GM12801 (cell line): ENCODE data around the gene PNKD.

Source experiments
- TF ChIP-seq, protein P1 (sequence below): IDR thresholded peaks from one replicate; pipeline ENCODE4 v1.5.1; 2011; ENCODE audit warnings: control low read depth; ENCODE audit not compliant: insufficient read length; ENCODE audit errors: extremely low read depth

PNKD gene

DNA sequence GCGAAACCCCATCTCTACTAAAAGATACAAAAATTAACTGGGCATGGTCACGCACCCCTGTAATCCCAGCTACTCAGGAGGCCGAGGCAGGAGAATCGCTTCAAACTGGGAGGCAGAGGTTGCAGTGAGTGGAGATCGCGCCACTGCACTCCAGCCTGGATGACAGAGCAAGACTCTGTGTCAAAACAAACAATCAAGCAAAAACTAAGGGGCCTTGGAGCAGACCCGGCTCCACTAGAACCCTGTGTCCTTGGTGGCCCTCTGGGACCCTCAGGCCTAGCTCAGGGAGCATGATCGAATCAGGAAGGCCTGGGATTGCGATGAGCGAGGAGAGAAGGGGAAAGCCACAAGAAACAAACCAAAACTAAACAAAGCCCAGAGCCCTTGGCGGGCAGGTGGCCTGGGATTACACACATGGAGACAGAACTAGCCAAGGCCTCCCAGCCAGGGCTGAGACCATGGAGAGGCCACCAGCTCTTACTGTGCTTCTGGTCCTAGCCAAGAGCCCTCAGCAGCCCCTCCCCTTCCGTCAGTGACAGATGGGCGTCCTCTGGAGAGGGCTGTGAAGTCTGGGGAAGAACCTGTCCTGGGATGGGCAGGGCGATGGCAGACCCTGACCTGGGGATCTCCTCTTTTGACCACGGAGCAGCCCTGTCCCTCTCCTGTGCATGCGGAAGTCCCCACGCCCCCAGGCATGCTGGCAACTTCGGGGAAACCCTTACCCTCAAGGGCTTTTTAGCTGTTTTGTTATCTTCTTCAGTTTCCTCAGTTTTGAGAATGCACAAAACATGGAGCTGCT lies 58.9 kb downstream of the PNKD start:
- TF ChIP-seq, protein P1, sequence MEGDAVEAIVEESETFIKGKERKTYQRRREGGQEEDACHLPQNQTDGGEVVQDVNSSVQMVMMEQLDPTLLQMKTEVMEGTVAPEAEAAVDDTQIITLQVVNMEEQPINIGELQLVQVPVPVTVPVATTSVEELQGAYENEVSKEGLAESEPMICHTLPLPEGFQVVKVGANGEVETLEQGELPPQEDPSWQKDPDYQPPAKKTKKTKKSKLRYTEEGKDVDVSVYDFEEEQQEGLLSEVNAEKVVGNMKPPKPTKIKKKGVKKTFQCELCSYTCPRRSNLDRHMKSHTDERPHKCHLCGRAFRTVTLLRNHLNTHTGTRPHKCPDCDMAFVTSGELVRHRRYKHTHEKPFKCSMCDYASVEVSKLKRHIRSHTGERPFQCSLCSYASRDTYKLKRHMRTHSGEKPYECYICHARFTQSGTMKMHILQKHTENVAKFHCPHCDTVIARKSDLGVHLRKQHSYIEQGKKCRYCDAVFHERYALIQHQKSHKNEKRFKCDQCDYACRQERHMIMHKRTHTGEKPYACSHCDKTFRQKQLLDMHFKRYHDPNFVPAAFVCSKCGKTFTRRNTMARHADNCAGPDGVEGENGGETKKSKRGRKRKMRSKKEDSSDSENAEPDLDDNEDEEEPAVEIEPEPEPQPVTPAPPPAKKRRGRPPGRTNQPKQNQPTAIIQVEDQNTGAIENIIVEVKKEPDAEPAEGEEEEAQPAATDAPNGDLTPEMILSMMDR, result no peak

DNA sequence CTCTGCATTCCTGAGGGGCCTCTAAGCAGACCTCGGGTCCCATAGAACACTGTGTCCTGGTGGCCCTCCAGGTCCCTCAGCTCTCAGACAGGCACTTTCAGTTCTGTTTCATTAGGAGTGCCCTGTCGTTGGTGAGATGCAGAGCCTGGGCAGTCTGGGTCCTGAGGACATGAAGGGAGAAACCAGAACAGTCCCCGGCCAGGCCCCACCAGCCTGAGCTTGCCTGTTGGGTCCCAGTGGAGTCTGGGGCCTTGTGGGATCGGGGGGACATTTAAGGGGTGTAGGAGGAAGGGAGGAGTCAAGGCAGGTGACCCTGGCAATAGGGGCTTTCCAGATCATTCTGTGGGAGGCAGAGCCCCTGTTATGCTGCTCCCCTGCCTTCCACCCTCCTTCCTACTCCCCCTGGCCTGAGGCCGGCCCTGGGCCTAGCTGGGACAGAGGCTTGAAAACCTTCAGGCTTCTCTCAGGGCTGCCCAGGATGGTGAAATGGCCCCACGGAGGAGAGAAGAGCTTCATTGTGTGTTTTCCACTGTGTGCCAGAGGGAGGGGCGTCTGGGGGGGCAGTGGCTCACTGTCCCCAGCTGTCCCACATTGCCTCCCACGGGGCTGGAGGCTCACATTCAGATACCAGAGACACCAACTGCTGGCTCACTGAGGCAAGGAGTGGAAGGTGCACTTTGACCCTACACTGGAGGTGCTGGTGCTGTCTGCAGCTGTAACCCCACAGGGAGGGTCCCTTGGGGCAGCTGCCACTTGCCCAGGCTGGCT lies 59.7 kb downstream of the PNKD start:
- TF ChIP-seq, protein P1, result no peak

- TF ChIP-seq, protein P1, result no peak
Measured at GRCh38 chr2:218331745-218332144, 61.4 kb downstream of the PNKD start.

DNA sequence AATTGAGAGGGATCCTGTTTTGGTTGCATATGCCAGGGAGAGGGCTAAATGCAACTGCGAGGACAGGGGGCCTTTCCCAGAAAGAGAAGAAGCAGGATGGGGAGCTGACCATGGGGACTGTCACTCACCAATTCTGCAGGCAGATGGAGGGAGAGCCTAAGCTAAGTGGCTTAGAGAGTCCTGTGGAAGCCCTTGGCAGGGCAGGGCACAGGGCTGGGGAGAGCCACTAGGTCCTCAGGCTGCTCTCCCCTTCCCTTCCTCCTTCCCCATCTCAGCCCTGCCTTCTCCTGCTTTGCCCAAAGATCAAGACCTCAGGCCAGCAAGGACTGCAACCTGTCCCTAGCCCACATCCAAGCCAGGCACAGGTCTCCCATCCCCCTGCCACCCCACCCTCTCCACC lies 62.0 kb downstream of the PNKD start:
- TF ChIP-seq, protein P1, result no peak

GRCh38 chr2:218332920-218333645 lies 62.8 kb downstream of the PNKD start:
- TF ChIP-seq, protein P1, result no peak

DNA sequence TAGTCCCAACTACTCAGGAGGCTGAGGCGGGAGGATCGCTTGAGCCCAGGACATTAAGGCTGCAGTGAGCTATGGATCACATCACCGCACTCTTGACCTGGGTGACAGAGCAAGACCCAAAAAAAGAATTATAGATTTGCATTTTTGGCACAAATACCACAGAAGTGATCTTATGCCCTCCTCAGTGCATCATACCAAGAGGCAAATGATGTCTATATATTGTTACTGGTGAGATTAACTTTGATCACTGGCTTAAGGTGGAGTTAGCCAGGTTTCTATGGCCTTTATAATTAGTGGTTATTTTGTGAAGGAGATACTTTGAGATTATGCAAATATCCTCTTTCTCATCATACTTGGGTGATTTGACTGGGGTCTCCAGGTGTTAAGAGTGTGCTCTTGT lies 64.2 kb downstream of the PNKD start:
- TF ChIP-seq, protein P1, result no peak

DNA sequence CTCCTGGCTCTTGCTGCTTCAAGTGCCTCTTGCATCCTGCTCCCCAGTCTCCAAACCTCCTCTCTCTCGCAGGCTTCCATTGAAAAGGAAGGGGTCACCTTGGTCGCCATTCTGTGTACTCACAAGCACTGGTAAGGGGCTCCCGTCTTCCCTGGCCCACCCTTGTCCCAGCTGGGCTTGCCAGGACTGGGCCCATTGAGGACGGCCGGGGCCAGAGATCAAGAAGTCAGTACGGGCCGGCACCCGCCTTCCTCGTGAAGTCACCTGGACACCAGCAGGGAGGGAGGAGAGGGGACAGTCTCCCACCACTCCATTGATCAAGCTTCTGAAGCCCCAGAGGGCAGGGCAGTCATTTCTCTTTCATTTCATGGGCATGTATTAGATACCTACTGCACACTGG lies 70.3 kb downstream of the PNKD start:
- TF ChIP-seq, protein P1, result no peak
